CD4-positive, alpha-beta T cell treated with Interleukin-15 for 4 hours (primary cell): Measurements from ENCODE around the gene CAMK1.

Source experiments
- DNase-seq: peaks from one replicate; pipeline ENCODE4 v3.0.0-alpha.2; 2020; ENCODE audit warnings: low spot score

The CAMK1 gene

DNA sequence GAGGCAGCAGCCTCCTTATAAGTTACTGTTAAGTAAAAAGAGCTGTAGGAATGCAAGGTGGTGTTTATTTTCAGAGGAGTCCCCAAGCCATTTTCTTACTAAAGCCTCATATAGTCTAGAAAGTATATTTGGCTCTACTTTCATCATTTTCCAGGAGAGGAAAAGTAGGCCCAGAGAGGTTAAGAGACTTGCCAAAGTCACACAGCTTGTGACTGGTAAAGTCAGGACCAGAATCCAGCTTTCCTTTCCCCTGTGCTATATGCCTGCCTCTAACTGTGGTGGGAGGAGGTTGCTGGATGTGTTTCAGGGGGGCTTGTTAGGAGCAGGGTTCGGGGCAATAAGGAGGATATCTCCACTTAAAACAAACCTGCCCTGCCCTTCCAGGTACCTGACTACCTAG is 27.2 kb downstream of the CAMK1 start:
- DNase-seq = no peak

DNA sequence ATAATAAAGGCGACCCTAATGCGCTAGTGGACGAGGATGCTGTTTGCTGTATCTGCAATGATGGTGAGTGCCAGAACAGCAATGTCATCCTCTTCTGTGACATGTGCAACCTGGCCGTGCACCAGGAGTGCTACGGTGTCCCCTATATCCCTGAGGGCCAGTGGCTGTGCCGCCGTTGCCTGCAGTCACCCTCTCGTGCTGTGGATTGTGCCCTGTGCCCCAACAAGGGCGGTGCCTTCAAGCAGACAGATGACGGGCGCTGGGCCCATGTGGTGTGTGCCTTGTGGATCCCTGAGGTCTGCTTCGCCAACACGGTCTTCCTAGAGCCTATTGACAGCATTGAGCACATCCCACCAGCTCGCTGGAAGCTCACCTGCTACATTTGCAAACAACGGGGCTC is 30.6 kb downstream of the CAMK1 start:
- DNase-seq = no peak

DNA sequence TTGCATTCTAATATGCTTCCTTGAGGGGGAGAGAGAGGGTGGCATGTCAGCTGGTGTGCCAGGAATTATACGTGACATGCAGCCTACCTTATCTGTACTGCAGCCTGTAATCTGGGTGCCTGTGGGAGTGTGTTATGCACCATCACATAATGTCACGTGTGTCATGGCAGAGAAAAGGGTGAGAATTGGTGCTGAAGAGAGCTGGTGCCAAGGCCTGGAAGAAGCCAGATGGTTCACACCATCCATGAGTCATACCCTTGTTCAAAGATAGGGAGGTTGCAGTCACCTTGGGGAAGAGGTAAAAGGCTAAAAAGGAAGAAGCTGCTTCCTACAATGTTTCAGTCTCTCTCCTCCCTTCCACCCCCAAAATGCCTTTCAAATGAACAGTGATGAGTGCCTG is 32.9 kb downstream of the CAMK1 start:
- no peak for DNase-seq

DNA sequence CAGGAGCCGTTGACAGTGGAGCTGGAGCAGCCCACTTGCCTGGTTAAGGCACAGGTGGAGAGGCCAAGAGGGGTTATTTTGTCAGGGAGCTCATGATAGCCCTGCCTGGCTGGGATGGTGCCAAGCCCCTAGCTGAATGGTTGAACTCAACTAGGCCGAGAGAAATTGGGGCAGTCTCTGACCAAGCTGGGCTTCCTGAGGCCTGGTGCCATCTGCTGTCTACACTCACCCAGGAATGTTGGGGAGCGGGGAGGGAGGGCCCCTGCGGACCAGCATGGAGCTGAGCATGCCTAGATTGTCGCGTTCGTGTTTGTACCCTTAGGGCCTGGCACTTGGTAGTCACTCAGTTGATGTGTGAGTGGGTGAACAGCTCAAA is 37.0 kb downstream of the CAMK1 start:
- DNase-seq = no peak

DNA sequence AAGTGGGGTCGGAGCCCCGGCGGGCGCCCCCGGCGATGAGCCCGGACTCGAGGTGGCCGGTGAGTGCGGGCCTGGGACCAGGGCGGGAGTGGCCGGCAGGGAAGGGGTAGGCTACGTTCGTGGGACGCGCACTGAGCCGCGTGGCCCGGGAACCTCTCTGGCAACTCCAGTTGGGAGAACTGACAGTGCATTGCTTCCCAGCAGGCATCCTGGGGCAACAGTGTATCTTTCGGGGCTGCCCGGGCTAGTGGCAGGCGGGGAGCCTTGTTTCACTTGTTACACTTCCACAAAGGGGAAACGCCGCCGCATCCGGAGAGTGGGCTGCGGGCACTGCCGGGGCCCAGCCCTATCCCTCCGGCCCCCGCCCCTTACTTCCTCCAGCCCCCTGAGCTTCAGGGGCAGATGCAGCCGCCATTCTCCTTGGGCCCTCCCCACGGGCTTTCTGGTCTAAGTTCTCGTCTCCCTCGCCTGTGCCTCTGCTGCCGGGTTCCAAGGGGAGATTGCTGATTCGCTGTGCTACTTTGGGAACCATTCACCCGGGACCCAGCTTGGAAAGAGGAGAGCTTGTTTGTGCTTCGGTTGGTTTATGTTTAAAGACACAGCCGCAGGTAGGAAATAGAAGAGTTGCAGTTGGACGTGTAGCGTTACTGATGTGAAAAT is 37.5 kb downstream of the CAMK1 start:
- peak; percentile 19 for DNase-seq

DNA sequence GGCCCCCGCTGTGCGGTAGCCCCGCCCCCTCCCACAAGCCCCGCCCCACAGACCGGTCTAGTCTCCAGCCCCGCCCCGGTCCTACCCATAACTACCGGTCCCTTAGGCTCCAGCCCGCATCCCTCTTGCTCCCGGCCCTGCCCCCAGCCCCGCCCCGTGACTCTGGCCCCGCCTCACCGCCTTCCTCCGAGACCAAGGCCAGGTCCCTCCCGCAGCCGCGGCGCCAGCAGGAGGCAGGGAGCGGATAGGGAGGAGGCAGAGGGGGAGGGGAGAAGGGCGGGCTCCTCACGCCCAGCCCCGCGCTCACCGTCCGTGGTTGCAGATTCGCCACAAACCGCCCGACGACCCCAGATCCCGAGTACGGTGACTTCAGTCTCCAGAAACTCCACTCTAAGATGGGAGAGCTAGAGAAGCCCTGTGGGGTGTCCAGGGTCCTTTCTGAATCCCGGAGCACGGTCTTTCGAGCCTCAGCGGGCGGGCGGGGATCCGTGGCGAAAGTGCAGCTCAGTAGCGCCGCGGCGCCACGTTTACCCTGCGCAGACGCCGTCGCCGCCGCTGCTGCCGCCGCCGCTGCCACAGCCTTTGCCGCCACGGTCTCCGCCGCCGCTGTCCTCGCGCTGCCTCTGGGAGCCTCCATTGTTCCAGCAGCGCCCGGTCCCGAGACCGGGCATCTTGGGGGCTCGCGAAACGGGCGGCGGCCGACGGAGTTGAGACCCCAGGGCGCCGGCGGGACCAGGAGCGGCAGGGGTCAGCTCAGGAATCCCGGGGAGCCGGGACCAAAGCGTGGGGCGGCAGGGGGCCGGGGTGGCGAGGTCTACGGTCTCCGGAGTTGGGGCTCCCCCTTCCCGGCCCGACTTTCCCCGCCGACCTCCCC is 38.3 kb downstream of the CAMK1 start, which contains the start of gene BRPF1:
Gene BRPF1, plus strand, starts transcription at position 530 of the 874 bp plus-strand sequence. CDS start 2,406 bp downstream, outside the sequence.
- peak; percentile 100 for DNase-seq

DNA sequence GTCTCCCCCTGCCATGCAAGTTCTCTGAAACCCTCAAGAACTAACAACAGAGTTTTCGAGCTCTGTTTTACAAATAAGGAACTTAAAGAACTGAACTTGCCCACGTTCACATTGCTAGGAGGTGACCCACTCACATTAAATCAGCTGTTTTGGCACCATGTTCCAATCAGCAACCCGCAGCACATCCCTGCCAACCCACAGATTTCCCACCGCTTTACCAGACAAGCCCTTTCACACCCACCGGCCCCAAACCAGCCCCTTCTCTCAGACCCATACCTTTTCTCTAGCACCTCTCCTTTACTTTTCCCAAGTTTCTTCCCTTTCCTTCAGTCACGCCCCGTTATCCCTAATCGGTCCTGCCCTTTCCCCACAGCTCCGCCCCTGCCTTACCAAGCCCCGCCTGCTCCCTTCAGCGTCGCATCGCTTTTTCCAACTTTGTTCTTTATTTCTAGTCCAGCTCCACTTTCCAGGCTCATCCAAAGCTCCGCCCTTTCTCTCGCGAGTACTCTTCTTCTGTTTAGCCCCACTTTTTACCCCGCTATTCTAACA is 39.0 kb downstream of the CAMK1 start:
- no peak for DNase-seq

DNA sequence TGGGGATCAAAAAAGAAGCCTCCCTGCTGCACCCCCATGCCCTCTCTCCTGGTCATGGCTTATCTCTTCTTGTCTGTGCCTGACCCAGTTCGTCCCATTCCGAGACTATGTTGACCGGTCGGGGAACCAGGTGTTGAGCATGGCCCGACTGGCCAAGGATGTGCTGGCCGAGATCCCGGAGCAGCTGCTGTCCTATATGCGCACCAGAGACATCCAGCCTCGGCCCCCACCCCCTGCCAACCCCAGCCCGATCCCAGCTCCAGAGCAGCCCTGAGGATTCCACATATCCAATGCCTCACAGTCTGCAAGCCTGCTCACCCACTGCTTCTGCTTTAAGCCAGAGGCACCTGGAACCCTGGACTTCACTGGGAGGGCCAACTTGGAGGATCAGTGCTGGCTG is 40.3 kb downstream of the CAMK1 start:
- no peak for DNase-seq

DNA sequence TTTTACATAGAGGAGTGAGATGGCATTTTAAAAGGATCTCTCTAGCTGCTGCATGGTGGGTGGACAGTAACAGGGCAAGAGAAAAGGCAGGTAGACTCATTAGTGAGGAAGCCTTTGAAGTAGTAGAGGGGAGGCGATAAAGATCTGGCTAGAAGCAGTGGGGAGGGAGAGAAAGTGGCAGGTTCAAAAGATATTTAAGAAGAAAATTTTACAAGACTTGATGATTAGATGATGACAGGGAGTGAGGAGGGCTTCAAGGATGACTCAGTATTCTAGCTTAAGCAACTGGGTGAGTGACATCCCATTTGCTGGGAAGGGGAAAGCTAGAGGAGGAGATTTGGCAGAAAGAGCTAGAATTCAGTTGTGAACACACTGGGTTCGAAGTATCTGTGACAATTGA is 42.0 kb downstream of the CAMK1 start:
- DNase-seq = no peak

DNA sequence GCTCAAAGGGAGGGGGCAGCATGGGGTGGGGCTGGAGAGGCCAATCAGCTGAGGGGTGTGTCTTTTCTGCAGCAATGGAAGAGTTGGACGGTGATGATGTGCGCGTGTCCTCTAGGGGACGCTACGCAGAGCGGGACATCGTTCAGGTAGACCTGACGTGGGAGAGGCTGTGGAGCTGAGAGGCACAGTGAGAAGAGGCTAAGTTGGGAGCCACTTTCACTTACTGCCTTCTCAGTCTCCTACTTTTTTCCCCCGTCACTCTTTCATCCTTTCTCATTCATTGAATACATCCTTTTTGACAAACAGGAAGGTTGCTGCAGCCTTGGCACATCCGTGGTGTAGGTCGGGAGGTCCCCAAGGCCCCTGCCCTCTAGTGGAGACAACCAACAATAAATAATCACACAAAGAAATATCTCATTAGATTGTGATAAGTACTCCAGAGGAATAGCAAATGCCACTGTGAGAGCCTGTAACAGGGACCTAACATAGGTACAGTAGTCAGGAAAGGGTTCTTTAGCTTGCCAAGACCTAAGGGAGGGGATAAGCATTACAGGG is 42.6 kb downstream of the CAMK1 start:
- DNase-seq = peak; percentile 67

DNA sequence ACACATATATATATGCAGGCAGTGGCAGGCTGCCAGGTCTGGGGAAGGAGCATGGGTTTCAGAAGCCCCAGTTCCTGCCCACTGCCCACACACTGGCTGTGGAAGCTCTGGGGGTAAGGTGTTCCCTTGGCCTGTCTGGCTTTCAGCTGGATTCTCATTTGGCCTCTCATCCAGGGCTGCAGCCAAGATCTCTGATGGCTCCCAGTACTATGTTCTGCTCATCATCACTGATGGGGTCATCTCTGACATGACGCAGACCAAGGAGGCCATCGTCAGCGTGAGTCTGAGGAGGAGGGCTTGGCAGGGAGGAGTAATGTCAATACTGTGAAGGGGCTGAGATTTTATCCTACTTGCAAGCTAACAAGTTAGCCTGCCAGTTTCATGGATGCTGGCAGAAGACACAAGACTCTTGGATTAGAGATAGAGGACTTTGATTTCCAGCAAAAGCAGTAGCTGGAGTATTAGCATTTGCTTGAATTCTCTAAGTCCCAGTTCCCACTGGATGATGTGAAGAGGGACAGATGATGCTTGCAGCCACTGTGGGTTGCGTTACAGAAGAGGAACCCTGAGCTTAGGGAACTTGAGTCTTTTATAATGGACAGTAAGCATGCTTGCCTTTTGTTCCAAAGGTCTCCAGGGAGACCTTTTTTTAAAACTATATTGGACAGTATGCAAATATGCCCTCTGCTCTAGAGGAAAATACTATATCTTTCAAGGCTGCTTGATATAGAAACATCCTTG is 43.8 kb downstream of the CAMK1 start:
- DNase-seq = no peak

DNA sequence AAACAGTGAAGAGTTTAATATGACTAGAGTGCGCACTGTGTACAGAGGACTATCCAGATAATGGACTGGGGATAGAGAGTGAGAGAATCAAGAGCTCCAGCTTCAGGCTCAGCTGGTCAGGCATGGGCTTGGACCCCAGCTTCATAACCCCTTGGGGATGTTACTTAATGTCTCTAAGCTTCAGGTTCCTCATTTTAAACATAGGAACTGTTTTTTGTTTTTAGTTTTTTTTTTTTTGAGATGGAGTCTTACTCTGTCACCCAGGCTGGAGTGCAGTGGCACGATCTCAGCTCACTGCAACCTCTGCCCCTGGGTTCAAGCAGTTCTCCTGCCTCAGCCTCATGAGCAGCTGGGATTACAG is 48.1 kb downstream of the CAMK1 start:
- no peak for DNase-seq

DNA sequence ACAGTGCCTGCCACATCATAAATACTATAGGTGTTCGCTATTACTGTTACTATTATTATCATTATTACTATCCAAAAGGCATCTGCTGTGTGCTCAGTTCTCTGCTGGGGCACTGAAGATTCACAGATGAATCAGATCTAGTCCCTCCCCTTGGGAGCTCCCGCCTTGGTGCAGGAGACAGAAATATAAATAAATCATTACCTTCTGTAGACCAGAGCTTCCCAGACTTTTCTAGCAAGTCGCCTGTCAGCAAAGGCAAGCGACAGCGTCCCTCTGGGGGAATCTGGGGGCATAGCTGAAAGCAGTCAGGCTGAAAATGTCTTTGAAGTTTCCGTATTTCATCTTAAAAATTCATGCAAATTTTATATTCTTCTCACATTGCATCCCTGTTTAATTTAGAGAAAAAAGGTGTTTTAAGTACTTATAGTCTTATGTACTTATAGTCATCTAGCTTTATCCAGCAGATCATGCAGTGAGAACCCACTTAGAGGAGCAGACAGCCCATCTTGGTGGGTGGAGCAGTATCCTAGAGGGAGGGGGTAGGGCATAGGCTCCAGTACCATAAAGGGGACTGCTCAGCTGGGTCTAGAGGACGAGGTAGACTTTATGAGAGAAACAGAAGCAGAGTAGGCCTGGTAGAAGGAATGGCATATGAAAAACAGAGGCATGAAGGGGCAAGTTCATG is 48.6 kb downstream of the CAMK1 start:
- no peak for DNase-seq

DNA sequence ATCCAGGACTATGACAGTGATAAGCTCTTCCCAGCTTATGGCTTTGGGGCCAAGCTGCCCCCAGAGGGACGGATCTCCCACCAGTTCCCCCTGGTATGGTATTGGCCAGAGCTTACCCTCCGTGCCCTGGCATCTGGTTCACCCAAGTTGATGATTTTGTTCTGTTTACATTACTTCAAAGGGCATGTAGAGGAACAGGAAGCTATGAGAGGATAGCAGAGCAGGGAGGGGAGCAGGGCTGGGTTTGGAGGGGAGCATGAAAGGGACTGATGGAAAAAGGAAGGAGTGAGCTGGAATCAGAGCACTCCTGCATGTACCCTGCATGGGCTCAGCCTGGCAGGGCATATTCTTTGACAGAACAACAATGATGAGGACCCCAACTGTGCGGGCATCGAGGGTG is 51.6 kb downstream of the CAMK1 start:
- DNase-seq = no peak

DNA sequence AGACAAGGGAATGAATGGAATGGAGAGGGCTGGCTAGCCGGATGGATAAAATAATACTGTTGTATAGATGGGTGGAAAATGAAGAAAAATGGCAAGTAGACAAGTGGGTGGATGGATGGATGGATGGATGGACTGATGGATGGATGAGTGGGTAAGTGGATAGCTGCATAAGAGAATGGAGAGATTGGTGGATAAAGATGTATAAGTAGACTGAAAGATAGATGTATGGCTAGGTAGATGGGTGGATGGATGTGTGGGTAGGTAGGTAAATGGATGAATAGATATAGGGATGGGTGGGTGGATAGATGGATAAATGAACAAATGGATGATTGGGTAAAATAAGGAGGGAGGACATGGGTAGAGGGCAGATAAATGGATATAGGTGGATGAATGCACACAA is 52.2 kb downstream of the CAMK1 start:
- DNase-seq = no peak

DNA sequence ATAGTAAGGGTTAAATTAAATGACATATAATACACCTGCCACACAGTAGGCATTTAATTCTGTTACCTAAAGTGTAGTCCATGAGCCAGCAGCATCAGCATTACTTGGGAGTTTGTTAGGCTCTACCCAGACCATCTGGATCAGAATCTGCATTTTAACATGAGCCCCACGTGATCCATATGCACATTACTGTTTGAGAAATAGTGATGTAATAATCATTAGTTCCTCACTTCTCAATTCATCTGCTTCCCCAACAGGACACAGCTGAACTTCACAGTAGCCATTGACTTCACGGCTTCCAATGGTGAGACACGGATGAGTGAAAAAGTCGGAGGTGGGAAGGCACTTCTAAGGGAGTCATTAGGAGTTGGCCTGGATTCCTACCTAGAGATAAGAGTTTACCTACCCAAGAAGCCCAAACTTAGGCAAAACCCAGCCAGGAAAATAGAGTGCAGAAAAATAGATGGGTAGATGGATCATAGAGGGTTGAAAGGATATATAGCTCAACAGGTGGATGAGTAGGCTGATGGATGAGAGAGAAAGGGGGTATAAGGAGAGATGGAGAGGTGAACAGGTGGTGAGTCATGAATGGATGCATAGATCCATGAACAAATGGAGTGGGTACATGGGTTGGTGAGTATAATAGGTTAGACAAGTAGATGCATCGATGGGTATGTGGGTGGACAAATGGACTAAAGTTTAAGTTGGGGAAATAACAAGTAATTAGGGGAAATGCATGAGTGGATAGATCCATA is 52.8 kb downstream of the CAMK1 start:
- no peak for DNase-seq

DNA sequence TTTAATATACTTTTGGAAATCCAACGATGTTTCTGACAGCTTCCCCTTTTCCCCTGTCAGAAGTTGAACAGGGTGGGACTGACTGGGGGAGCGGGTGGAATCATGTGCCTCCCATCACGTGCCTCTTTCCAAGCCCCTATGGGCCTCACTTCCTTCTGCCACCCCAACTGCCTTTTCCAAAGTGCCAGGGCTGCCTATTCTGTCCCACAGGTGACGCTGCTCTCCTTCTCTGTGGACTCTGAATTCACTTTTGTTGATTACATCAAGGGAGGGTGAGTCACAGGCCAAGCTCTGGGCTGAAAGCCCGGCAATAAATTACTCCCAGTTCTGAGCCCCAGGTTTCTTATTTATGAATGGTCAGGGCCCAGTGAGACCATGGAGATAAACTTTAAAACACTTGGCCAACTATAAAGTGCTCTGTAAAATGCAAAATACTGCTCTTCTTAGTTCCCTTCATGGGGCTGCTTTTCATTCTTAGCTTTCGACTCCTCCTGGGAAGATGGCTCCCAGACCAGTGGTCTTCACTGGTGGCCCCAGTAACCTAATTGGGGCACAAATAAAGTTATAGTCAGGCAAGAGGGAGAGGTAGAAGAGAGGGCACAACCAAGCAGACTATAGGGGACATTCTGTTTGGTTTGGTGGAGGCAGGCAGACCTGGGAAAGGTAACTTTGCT is 53.8 kb downstream of the CAMK1 start:
- DNase-seq = peak; percentile 37

DNA sequence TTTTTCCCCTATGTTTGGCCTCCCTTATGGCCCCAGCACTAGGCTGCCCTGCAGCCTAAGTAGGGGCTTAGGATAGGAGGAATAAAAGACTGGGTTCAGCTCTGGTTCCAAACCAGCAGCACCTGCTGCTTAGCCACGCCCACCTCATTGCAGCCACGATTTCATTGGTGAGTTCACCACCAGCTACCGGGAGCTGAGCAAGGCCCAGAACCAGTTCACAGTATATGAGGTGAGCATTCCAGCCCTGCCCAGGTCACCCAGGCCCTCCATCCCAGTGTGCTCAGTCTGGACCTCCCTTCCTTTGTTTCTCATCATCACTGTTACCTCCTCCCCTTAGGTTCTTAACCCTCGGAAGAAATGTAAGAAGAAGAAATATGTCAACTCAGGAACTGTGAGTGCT is 54.6 kb downstream of the CAMK1 start:
- DNase-seq = no peak

DNA sequence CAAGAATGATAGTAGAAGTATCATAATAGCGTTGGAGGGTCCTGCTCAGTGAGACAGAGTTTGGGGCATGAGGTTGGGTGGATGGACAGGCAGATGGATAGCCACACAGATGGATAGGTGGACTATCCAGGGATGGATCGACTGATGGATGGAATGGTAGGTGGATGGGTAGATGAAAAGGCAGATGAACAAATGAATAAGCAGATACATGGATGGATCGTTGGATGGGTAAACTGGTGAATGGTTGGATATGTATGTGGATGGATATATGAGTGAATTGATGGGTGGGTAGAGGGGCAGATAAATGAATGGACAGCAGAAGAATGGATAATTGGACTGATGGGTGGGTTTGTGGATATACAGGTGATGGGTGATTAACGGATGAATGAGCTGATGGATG is 56.6 kb downstream of the CAMK1 start:
- DNase-seq = no peak

DNA sequence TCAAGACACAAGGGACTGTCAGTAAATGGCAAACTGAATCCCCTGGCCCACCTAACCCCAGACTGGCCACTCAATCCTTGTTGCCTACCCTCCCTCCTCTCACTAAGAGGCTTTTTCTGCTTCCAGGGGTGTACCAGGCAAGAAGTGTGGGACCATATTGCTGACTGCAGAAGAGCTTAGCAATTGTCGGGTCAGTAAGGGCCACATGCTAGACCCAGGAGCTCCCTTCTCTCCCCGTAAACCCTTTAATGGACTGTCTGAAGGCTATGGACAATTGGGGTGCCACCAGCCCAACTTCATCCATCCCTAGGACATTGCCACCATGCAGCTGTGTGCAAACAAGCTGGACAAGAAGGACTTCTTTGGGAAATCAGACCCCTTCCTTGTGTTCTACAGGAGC is 57.3 kb downstream of the CAMK1 start:
- no peak for DNase-seq
